PFSK-1 (cell line): ENCODE measurements around the gene CHRD.

ENCODE experiments used
- POLR2AphosphoS5 ChIP-seq: IDR thresholded peaks from 2 replicates; pipeline ENCODE4 v1.6.1; 2012; ENCODE audit warnings: low read depth, mild to moderate bottlenecking, control low read depth, low read length, moderate library complexity
- SIN3A ChIP-seq: IDR thresholded peaks from 2 replicates; pipeline ENCODE4 v1.6.1; 2012; ENCODE audit warnings: mild to moderate bottlenecking, low read length, moderate library complexity, borderline replicate concordance; ENCODE audit not compliant: insufficient read depth
- TAF1 ChIP-seq: IDR thresholded peaks from 2 replicates; pipeline ENCODE4 v1.6.1; 2012; ENCODE audit warnings: low read length, control low read depth, borderline replicate concordance; ENCODE audit not compliant: insufficient read depth

- TF ChIP-seq TAF1 (no peak), SIN3A (no peak), POLR2AphosphoS5 (no peak)
Observed at GRCh38 chr3:184339001-184339400, 40.9 kb upstream of the CHRD start.
